HCT116 (cell line): Measurements from ENCODE around the gene LMX1A.

Experiments used
- POLR2AphosphoS5 ChIP-seq: IDR thresholded peaks from 2 replicates; pipeline ENCODE4 v1.6.1; 2011; ENCODE audit warnings: mild to moderate bottlenecking, low read depth, low read length, moderate library complexity
- TF ChIP-seq, protein P1 (sequence below), 3 experiments: fragments of 200-600 bp in 1 of 3; sonication (generic) in 1 of 3; IDR thresholded peaks in 2 of 3; conservative IDR thresholded peaks in 1 of 3; 2 replicates each; pipeline ENCODE4 v1.5.1; 2012 to 2017; ENCODE audit warnings: low read depth in 2 of 3, low read length in 2 of 3, antibody characterized with exemption in 1 of 3, borderline replicate concordance in 1 of 3, control low read depth in 1 of 3, mild to moderate bottlenecking in 1 of 3, mixed read lengths in 1 of 3, mixed run types in 1 of 3, moderate library complexity in 1 of 3; ENCODE audit not compliant: insufficient read depth in 1 of 3
- TF ChIP-seq, protein P2 (sequence below): IDR thresholded peaks from 2 replicates; pipeline ENCODE4 v1.6.1; 2012

DNA sequence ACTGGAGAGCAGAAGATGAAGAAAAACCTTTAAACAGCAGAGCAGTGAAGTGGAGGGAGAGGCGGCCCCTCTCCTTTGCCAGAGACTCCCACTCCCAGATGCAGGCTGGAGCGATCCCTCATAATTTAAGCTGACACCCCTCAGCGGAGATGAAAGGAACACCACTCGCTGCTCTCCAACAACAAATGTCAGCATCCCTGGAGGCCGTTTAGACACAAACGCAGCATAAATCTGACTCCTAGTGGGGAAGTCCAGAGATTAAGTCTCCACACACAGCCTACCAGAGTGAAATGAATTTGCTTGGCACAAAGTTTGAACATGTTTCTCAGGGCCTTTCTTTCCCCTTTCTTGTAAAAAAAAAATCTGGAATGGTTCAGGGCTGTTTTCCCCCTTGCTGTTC, 137.8 kb downstream of the LMX1A start:
- TF ChIP-seq, protein P1, sequence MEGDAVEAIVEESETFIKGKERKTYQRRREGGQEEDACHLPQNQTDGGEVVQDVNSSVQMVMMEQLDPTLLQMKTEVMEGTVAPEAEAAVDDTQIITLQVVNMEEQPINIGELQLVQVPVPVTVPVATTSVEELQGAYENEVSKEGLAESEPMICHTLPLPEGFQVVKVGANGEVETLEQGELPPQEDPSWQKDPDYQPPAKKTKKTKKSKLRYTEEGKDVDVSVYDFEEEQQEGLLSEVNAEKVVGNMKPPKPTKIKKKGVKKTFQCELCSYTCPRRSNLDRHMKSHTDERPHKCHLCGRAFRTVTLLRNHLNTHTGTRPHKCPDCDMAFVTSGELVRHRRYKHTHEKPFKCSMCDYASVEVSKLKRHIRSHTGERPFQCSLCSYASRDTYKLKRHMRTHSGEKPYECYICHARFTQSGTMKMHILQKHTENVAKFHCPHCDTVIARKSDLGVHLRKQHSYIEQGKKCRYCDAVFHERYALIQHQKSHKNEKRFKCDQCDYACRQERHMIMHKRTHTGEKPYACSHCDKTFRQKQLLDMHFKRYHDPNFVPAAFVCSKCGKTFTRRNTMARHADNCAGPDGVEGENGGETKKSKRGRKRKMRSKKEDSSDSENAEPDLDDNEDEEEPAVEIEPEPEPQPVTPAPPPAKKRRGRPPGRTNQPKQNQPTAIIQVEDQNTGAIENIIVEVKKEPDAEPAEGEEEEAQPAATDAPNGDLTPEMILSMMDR (IDR thresholded peaks at IDR 0.05 in 2 of 3, conservative IDR thresholded peaks at IDR 0.05 in 1 of 3; ENCODE audit: borderline replicate concordance in 1 of 3, insufficient read depth in 1 of 3, low read depth in 2 of 3, low read length in 2 of 3) = no peak
- TF ChIP-seq POLR2AphosphoS5 = no peak
- TF ChIP-seq, protein P2, sequence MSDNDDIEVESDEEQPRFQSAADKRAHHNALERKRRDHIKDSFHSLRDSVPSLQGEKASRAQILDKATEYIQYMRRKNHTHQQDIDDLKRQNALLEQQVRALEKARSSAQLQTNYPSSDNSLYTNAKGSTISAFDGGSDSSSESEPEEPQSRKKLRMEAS = no peak
